CD4-positive, alpha-beta T cell treated with Interferon gamma for 1 hour (primary cell): ENCODE measurements around the gene GLIS1.

Experiments used
- DNase-seq: peaks from one replicate; pipeline ENCODE4 v3.0.0-alpha.2; 2020

GLIS1 gene

DNA sequence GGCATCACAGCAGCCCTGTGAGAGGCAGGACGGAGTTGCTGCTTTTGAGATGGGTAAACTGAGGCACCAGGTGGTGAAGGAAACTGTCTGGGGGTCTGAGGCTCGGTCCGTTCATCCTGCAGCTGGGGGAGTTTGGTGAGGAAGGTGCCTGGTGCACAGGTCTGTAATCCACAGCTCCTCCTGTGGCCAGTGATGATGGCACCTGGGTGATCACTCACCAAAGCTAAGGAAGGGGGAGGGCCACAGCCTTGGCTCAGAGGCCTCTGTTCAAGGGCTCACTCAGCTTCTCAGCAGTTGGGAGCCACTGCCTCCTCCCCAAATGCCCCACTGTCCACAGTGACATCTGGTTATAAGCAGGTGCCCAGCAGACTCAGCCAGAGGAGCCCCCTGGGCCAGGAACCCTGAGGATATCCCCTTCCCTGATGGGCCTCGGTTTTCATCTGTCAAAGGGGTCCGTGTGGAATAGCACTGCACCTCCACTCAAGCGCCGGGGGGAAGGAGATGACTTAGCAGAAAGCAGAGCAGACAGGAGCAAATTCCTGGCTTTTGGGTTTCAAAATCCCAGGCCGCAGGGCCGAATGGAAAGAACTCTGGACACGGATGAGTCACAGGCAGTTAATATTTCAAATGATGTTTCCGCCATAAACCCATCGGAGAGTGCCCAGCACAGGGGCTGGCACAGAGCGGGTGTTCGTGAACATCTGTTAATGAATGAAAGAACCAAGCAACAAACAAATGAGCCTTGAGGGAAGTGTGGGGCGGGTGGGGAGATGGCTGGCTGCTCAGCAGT lies 197.0 kb downstream of the GLIS1 start:
- no peak for DNase-seq

DNA sequence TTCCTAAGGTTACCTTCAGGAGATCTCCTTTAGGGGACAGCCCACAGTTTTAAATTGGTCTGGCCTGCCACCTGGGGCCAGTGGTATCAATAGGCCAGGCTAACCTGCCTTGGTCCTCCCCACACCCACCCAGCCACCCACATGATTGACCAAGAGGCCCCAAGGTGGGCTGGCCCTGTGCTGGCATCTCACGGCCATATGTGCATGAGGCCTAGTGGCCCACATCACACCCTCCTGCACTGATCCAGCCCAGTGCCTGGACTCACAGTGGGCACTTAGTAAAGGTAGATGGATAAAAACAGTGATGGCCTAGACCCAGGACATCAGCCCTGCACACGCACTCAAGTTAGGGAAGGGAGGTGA lies 197.7 kb downstream of the GLIS1 start:
- no peak for DNase-seq

DNA sequence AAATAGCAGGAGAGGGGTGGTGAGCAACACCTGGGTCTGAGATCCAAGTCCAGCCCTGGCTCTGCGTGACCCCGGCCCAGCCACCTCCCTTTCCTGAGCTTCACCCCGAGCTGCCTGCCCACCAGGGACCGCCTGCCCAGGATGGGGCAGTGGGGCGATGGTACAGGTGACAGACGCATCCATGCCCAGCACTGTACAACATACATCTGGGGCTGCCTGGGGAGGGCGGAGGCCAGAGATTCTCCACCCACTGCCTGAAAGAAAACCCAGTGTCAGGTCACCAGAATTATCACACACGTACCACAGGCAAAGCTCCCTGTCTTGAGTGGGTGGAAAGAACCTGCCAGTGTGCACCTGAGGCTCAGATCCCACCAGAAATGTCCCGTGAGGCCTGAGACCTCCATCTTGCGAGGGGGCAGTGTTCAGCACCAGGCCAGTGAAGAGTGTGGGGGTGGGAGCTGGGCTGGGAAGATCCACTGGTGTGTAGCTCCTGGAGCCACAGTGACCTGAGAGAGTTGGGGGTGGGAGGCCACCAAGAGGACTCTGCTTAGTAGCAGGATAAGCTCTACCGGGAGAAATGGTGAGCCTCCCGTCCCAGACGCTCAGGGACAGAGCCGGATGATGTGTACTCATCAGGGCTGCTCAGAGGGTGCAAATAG lies 198.2 kb downstream of the GLIS1 start:
- no peak for DNase-seq

DNA sequence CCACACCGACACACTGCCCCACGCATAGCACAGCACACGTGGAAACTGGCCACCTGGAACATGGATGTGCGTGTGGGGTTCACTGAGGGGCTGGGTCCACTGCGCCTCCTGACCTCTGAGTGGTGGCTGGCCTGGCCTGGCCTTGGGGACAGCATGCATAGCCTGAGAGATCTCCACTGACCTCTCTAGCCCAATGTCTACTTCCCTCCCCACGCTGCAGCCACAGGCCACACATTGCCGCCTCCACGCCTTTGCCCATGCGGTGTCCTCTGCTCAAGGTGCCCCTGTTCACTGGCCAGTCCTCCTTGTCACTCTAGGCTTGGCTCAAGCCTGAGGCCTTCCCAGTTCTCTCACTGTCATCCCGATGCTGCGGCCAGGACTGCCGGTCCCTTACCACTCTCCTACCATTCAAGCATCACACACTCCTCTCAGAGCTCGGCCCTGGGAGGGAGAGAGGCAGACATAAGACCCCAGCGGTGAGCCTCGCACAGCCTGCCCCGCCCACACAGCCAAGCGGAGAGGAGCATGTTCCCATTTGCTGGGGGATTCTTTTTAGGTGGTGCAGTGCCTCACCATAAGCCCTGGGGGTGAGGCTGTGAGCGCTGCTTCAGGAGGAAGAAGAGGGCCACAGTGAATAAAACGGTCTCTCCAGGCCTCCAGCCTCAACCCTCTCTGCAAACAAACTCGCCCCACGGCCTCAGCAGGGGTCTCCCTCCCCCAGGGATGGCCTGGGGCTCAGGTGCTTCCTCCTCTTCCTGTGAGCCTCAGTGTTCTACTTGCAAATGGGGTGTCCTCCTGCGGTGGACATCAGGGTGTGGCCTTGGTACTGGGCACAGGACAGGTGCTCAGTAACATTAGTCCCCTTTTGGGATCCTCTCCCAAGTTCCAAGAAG lies 199.0 kb downstream of the GLIS1 start:
- DNase-seq, result no peak

DNA sequence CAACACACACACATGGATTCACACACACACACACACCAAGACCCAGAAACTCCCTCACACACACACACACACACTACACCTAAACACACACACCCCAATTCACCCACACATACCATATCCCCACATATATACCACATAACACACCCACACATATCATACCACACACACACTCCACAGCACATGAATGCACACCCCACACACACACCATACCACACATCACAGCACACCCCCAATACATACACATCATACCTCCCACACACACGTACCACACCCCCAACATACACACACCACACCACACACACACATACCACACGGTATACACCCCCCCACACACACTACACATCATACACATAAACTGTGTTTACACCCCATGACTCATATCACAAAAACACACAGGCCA lies 199.7 kb downstream of the GLIS1 start:
- no peak for DNase-seq

DNA sequence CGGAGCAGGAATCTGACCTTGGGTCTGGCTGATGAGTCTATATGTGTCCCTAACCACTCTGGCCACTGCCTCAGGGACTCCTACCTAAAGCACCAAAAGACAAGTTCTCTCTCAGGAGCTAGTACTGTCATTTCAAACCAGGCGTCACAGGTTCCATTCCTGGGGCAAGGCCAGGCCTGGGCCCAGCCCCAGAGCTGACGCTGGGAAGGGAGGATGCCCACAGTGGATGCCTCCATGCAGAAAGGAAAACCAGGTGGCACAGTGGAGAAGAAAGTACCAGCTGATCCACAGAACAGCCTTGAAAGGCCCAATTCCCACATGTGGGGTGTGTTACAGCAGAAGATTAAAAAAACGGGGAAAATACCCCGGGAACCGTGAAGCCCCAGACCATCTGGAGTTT lies 202.4 kb downstream of the GLIS1 start:
- DNase-seq, result no peak

DNA sequence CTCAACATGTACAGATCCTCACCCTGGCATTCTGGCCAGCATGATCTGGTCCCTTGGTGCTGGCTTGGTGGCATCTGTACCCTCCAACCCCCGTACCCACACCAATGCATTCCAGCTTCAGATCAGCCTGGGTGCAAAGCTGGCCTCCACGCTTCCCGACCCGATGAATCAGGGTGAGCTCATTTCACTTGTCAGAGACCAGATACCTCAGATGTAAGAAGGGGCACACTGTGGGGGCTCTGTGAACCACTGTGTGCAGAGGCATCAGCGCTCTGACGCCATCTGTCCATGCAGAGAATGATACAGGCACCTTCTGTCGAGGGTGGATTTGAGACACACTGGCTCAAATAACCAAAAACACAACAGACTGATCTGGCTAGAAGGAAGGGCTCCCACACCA lies 203.1 kb downstream of the GLIS1 start:
- no peak for DNase-seq

DNA sequence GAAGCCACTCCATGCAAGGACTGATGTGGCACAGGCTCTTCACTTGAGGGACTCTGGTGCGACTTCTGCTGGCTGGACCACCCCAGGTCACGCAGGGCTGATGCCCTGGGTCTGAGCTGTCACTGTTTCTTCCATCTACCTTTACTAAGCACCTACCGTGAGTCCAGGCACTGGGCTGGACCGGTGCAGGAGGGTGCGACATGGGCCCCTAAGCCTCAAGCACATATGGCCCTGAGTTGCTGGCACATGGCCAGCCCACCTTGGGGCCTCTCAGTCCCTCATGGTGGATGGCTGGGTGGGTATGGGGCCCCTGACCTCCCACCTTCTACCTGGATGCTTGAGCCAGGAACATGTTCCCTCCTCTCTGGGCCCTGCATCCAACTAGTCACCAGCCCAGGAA lies 203.7 kb downstream of the GLIS1 start:
- DNase-seq, result no peak

DNA sequence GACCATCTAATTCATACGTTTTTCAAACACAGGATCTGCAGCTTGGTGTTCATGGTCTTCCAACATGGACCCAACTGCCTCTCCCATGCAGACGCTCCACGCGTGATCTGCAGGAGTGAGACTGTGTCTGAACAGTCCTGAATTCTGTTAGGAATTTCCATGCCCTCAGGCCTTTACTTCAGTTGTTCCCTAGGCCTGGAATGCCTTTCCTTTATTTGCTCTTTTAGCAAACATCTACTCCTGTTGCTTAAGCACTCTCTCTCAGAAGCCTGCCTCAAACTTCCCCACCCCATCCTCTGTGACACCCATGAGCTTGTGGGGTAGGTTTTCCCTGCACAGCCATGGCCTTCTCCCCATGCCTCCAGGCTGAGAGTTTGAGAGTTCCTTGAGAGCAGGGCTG lies 206.1 kb downstream of the GLIS1 start:
- no peak for DNase-seq

DNA sequence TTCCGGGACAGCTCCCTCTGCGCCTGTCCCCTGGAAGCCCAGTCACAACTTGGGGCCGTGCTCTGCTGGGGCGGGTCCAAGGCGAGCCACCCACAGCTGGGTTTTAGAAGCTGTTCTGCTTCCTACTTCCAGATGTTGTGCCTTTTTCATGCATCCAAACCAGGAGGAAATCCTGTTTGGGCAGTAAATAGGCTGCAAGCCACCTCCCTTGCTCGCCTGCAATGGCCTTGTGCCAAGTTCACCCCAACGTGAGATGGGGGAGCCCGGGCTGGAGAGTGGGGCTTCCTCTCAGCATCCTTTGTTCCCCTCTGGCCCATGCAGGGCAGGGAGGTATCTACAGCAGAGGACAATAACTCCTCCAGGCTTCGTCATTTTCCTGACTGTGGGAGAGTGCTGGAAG lies 206.6 kb downstream of the GLIS1 start:
- DNase-seq, result no peak

DNA sequence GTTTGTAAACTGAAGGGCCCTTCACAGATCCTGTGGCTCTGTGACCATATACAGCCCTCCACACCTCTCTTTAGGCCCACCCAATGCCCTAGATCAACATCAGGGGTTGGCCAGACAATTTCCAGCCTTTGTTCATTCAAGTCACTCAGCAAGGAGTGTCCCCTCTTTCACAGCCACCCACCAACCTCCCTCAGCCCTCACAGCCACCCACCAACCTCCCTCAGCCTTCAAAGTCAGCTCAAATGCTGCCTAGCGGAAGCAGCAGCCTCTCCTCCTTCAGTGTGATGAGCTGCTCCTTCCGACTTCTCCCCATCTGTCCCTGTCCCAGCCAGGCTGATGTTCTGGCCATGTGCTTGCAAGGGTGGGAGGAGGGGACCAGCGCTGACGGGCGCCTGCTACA lies 208.4 kb downstream of the GLIS1 start:
- DNase-seq, result no peak

DNA sequence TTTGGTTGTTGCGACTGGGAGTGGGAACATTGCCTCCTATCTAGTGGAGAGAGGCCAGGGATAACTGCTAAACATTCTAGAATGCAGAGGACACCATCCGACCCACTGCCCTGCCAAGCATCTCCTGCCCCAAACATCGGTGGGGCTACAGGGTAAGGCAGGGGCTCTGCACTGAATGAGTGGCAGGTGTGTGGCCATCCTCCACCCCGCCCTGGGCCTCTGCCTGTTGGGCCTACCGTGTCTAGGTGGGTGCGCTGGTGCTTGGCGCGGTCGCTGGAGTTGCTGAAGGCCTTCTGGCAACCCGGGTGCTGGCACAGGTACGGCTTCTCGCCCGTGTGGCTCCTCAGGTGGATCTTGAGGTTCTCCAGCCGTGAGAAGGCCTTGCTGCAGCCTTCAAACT lies 209.4 kb downstream of the GLIS1 start:
- DNase-seq, result no peak

DNA sequence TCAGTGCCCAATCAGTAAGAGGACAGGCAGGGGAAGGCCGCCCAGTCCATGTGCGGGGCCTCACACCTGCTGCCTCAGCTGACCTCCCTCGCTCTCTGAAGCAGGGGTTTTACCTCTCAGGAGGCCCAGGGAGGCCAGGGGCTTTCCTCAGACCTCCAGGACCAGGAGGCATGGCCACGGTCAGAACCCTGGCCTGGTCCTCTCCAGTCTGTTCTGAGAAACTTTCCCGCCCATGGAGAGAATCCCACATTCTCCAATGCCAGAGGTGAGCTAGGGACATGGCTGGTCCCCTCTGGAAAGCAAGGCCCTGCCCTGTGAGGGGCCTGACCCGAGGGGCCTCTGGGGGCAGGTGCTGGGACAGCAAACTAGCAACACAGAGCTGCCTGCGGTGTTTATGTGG lies 211.6 kb downstream of the GLIS1 start:
- DNase-seq, result no peak

DNA sequence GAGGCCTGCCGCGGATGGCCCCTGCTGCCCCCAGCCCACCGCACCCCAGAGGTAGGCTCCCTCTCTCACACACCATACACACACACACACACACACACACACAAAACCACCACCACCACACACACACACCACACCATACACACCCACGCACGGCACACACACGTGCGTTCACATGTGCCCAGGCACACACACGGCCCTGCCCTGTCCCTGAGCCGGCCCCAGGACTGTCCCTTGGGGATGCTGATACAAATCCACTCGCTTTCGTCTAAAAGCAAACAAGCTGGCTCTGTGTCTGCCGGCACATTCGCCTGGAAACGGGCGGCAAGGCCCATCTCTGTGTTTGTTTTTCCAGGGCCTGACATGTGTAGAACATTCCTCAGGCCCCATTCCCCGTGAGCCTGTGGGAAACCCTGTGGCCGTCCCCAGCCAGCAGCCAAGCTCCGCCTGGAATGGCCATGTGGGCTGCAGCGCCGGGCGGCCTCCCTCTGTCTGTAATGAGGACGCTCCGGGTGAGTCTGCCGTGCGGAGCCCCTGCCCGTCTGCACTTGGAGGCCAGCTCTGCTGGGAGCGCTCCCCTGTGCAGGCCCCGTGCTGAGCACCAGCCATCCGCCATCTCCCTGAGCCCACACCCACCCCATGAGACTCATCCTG lies 212.4 kb downstream of the GLIS1 start:
- no peak for DNase-seq

DNA sequence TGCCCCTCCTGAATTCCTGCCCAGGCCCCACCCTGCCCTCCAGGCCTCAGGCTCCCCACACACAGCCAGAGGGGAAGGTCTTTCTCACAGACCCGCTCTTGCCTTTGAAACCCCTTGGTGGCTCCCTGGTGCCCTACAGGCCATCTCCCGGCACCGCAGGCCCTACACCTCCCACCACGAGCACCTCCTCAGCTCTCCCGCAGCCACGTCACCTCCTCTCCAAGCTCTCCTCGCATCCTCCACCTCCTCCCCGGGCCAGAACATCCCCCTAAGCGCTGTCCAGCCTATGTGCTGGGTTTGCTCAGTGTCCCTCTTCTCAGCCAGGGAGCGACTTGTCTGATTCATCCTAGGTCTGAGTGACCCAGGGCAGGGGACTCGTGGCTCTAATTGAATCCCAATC lies 213.4 kb downstream of the GLIS1 start:
- no peak for DNase-seq

DNA sequence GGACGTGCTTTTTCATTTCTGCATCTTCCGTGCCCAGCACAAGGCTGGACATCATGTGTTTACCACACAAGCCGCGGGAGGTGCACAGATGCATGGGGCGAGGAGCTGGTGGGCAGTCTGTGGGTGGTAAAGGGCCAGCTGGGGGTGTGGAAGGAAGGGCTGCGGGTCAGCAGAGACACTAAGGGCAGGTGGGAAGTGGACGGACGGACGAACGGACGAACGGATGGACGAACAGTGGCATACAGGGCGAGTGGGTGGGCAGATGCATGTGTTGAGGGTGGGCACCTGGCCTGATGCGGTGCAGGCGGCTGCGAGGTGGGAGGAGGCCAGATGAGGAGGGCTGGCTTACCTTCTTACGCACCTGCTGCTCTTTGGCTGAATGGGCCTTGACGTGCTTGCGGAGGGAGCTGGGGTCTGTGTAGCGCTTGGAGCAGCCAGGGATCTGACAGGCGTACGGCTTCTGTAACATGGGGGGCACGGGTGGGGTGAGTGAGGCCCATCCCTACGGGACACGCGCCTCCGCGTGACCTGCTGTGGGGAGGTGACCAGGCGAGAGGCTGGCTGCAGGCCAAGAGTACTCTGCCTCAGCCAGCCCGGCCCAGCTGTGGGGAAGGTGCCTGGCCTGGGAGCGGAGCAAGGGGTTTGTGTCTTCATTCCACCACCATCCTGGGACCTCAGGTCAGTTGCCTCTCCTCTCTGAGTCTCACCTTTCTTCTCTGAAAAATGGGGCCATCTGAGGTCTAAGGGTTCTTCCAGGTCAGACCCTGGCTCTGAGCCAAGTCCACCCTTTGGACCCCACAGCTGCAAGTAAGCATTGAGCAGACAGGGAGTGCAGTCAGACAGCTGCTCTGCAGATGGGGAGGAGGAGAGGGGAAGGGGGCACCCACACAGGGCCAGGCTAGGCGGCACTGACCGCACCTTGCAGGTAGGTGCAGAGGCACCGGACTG lies 214.3 kb downstream of the GLIS1 start:
- no peak for DNase-seq

DNA sequence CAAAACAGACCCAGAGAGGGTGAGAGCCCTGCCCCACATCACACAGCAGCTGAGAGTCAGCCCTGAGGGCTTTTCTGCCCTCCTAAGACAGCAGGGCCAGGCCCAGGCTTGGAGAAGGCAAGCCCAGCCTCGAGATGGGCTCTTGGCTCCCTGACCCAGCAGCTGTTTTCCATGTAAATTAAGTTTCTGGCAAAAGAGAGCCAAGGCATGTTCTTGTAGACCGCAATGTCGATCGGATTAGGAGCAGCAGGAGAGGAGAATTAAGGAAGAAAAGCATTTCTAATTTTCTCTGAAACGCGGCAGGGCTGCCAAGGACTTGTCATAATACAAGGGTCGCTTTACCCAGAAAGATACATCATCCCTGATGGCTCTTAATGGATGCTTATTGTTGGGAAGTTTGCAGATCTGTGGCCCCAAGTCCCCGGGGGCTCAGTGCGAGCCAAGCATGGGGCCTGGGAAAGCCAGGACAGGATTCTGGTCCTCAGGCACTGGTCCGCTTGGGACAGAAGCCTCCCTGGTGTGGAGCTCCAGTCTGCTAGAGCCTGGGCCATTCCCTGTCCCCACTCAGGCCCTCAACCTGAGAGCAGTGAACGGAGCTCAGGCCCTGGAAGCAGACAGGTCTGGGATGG lies 216.9 kb downstream of the GLIS1 start:
- no peak for DNase-seq

DNA sequence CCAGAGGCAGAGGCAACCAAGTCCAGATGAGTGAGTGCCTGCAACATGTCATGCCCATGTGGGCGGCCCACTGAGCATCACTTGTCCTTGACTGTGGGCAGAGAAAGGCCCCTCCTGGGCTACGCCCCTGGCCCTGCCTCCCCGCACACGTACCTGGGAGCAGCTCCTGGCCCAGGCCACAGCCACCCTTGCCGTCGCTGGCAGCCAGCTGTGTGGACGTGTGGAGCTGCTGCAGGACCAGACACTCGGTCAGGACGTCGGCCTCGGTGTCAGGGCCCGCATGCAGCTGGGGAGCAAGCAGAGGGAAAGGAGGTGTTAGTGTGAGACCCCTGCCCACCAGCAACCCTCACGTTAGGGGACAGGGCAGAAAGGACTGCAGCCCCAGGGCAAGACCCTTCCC lies 218.5 kb downstream of the GLIS1 start:
- DNase-seq, result no peak

DNA sequence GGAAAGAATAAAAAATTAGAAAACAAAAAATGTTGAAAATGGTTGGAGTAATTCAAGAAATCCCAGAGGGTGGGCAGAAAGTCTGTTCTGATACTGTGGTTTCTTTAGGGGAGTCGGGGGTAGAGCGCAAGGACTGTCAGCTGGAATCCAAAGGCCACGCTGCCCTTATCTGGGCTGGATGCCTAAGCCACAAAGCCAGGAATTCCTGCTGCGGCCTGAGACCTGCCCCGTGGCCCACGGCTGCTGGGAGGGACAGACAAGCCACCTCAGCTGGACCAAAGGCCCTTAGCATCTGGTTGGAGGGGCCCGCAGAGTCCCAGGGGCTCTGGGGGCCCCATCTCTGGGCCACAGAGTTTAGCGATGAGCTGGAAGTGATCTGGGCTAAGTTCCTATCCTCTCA lies 219.5 kb downstream of the GLIS1 start:
- DNase-seq, result no peak

DNA sequence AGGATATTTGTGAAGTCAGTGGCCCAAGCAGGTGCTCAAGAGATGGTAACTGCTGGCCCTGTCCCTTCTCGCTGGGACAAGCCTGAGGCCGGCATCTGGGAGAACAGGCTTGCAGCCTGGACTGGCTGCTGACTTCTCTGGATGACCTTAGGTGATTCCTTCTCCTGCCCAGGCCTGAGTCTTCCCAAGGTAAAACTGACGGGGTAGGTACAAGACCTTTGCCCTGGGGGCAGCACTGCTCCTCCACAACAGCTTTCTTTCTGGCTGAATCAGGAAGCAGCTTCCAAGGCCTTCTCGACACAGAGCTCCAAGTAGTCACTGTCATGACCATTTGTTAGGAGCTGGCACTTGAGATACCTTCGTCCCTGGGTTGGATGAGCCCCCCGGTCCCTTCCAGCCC lies 220.2 kb downstream of the GLIS1 start:
- no peak for DNase-seq

DNA sequence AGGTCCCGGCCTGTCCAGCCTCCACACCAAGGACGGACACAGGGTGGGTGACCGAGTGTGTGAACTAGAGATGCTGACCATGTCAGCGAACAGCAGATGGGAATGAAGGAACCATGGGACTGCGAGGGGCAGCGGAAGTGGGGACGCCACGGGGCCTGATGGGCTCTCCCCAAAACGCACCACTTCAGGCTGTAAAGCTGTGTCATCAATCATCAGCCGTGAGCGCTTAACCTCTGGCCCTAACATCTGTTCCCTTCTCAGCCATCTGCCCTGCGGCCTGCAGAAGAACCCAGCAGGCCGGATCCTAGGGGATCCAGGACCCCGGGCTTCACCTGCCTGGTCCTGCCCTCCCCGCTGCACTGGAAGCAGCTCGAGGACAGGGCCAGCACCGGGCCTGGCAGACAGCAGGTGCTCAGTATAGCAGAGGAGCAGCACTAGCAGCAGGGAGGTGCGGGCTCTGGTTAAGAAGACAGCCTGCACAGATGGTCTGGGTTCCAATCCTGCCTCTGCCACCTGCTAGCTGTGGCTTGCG lies 221.1 kb downstream of the GLIS1 start:
- DNase-seq, result no peak
